GM13976 (cell line): Measurements from ENCODE around the gene ACSF3.

Experiments used
- DNase-seq: peaks from one replicate; pipeline ENCODE4 v3.0.0; 2012; ENCODE audit warnings: low spot score
- CTCF ChIP-seq: IDR thresholded peaks from 2 replicates; pipeline ENCODE4 v1.5.1; 2012; ENCODE audit warnings: borderline replicate concordance, mild to moderate bottlenecking; ENCODE audit not compliant: insufficient read depth; ENCODE audit errors: extremely low read depth, missing control alignments, control extremely low read depth
- in situ Hi-C: fragments of 300-500 bp; cut with MboI; formaldehyde crosslinking; loops from one replicate; pipeline ENCODE4 v1.12.0; 2022; ENCODE audit warnings: low sequenced_read_pairs, mixed read lengths, inconsistent platforms; ENCODE audit not compliant: unreplicated experiment

The ACSF3 gene

GRCh38 chr16:89143201-89143741 is 49.6 kb downstream of the ACSF3 start:
- TF ChIP-seq CTCF: no peak
- DNase-seq: no peak
- in situ Hi-C loops: no loop called here

- no peak for TF ChIP-seq CTCF
- no peak for DNase-seq
- in situ Hi-C loops: no loop called here
These were observed 50.4 kb downstream of the ACSF3 start for GRCh38 chr16:89143911-89144675.

GRCh38 chr16:89144681-89145080 is 51.0 kb downstream of the ACSF3 start:
- no peak for TF ChIP-seq CTCF
- no peak for DNase-seq
- in situ Hi-C loops: no loop called here

- in situ Hi-C loops: no loop called here
- TF ChIP-seq CTCF: no peak
- no peak for DNase-seq
These were observed 51.9 kb downstream of the ACSF3 start for GRCh38 chr16:89145406-89146161.

GRCh38 chr16:89146211-89147005 is 52.8 kb downstream of the ACSF3 start:
- TF ChIP-seq CTCF: no peak

More at GRCh38 chr16:89146211-89147005, 52.8 kb downstream of the ACSF3 start:
- in situ Hi-C loops: no loop called here
- DNase-seq: no peak
